Left ventricle myocardium superior (tissue), 1 donor: ENCODE data around the gene CHRNB2. TPM values are rescaled to one million over a fixed set of nuclear protein-coding genes. Genes with fewer than 3 reads are reported as not detected.
A peak's percentile ranks its signal among the peaks of the same experiment; 100 is the strongest.

Experiments used
- ATAC-seq: fragments of 200-7000 bp; cut with Tn5 transposase; one replicate; pipeline ENCODE4 v1.9.1; 2020; ENCODE audit warnings: mild to moderate bottlenecking, moderate library complexity
- DNase-seq: peaks from one replicate; pipeline ENCODE4 v3.0.0-alpha.2; 2020
- intact Hi-C: fragments of 100-400 bp; cut with micrococcal nuclease; formaldehyde crosslinking; loops from one replicate; pipeline ENCODE4 v1.11.0; 2022
- total RNA-seq: library from RNA; stranded (reverse); fragmentation: NEBNext Ultra II Directional; extraction: Animal tissue kit (Norgen Biotek cat#: 25700); gene quantifications from one replicate; pipeline ENCODE4 v1.2.1, GENCODE V29; 2021
- donor health status: DM: no; HTN: yes; CAD: no; lungs with severe emphysema.

CHRNB2 gene
- total RNA-seq, 1 donor from 2014 or later, result not detected

DNA sequence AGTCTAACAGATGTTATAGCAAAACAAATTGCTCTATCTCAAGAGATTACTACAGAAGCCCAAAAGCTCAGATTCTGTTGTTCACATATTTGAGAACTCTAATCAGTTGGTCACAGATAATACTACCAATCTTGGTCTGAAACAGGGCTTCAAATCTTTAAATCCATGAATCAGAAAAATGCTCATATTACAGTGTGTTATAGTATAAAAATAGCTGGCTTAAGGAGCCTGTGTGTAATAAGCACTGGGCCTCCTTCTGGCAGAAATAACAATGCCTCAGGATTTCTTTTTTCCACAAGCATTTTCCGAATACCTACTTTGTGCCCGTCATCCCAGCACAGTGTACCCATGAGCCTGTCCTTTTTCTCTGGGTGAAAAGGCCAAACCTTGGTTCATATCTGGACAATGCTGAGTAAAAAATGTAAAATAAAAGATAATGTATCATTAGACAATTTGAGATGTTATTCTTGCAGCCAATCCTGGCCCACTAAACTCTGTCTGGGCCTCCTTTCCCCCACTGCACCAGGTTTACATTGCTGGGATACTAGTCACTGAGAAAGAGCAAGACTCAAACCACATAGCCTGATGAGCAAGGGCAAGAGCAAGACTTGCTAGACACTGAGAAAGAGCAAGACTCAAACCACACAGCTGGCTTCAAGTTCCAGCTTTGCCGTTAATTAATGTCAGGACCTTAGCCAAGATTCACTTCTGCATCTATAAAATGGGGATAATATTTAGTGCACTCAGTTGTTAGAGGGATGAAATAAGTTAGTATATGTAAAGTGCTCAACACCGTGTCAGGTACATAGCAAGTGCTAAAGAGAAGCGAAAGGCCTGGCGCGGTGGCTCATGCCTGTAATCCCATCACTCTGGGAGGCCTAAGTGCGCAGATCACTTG is 57.4 kb downstream of the CHRNB2 start:
- intact Hi-C loops, result no loop called here
- no peak for ATAC-seq
- DNase-seq, result no peak

DNA sequence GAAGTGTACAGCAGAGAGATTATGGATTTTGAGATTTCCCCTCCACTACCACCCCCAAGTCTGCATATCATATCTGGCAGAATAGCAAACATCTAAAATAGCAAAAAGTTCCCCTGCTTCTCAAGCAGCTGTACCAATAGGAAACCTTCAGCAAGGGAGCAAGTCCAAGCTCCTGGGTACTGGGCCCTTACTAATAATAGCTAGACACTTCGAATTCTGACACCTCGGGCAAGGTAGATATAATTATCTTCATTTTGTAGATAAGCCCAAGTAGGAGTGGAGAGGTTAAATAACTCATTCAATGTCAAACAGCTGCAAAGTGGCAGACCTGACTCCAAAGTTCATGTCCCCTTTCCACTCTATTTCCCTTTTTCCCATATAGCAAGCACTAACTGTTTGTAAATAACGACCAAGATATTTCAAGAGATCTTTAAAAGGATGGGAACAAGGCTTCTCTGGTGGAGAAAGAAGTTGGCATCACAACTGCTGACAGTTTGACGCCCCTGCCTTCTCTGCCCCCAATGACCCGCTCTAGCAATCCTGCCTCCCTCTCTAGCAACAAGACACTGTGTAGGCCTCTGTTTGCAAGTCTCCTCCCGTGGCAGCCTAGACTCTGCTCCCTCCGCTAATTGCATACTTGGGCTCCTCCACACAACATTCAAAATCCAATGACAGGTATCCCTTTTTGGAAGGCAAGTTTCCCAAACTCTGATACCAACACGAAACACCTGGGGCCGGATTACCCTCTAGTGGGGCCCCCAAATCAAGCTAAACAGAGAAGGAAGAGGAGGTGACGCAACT is 59.1 kb downstream of the CHRNB2 start:
- intact Hi-C loops, result no loop called here
- no peak for DNase-seq
- ATAC-seq, result peak; percentile 61

DNA sequence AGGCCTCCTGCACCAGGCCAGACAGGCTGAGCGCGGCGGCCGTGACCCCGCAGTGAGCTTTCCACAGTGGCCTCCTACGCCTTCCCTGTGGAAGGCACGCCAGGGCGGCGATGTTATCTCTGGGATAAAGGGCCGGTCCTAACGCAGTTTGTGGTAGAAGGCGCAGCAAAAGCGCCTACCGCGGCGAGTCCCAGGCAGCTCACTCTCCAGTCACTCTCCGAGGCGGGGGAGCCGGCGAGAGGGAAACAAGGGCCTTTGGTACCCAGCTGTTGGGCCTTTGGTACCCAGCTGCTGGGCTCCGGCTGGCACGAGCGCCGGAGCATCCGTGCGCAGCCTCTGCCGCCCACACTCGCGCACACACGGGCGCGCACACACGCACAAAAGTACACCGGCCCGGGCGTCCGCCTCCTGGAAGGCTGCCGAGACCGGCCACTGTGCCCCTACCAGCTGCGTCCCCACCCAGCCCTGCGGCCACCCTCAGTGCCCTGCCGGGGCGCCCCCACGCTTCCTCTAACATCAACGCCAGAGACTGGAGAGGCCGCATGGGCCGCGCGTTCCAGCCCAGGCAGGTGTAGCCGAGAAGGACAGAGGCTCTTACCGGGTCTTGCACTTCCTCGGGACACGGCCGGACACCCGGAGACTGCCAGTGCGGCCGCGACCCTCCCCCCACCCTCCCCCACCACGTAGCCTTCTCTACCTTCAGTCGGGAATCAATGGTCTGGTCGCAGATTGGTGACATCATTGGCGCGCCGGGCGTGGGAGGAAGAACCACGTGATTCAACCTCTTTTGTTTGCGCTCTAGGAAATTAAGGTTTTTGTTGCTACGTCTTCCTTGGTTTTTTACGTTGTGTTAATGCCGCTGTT is 59.9 kb downstream of the CHRNB2 start:
- ATAC-seq (peak; percentile 79), DNase-seq (peak; percentile 92)
- intact Hi-C loops, result no loop called here

DNA sequence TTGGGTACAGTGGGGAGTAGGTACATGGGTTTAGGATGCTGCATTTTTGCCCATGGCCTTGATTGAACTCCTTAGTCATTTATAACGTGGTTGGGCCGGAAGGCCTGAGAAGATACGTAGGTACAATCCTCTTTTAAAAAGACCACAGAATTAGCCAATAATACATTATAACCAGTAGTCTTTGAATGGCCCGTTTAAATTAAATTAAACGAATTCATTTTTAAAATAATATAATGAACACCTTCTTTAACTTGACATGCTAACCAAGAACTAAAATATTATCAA is 60.5 kb downstream of the CHRNB2 start:
- ATAC-seq (peak; percentile 12), DNase-seq (no peak)
- intact Hi-C loops, result no loop called here

DNA sequence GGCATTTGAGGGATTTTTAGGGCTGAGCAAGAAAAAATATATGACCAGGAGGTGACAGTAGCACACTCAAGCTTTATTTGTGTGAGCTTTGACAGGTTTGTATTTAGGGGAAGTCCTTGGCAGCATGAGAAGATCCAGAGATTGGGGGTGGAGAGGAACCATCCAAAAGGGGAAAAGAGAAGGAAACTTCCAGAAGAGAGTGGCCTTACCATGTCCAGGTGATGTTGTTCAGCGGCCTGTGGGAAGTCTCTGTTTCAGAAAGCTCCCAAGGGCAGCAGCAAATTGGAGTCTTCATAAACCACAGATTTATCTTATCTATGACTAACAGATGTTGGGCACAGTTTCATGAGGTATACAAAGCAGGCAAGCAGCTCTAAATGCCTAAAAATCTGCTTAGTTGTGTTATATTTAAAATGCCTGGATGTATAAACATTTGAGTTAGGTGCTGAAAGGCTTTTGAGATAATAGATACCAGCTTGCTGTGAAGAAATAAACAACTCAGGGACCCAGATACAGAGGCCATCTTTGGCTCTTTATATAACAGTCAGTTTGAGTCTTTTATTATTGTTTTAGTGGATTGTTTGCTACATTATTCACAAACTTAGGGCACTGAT is 61.6 kb downstream of the CHRNB2 start:
- no peak for ATAC-seq
- intact Hi-C loops, result no loop called here
- DNase-seq, result no peak

Other genes starting within 250 kb of the CHRNB2 start
- gene AQP10, start 246.7 kb upstream of the CHRNB2 start, total RNA-seq, result 0.27 TPM
- gene ATP8B2, start 242.3 kb upstream of the CHRNB2 start, total RNA-seq, result 9.2 TPM
- gene IL6R, start 162.4 kb upstream of the CHRNB2 start, total RNA-seq, result 15.3 TPM
- 1.9 TPM for gene TDRD10, start 65.6 kb upstream of the CHRNB2 start, total RNA-seq
- 10.2 TPM for gene SHE, start 65.4 kb upstream of the CHRNB2 start, total RNA-seq
- 68.7 TPM for gene UBE2Q1, start 9.1 kb upstream of the CHRNB2 start, total RNA-seq
- 61.3 TPM for gene ADAR, start 40.4 kb downstream of the CHRNB2 start, total RNA-seq